Panc1 (cell line): ENCODE data around the gene IER3. TPM values are rescaled to one million over a fixed set of nuclear protein-coding genes. Genes with fewer than 3 reads are reported as not detected.

Experiments used
- ATAC-seq: fragments of 200-7000 bp; cut with Tn5 transposase; 2 replicates; pipeline ENCODE4 v1.9.1; 2020; ENCODE audit warnings: mild to moderate bottlenecking, moderate library complexity
- BruUV-seq: library from RNA; stranded (reverse); fragments of 400-500 nt; replicated peaks from 2 replicates; lab custom pipeline; 2021; lab: Mats Ljungman, UMichigan
- CTCF ChIA-PET: fragments of 300-600 bp; sonication (Branson Sonifier 250); formaldehyde crosslinking; loops from one replicate; lab custom pipeline; 2022; ENCODE audit warnings: antibody characterized with exemption; lab: Charles Lee
- POLR2A ChIA-PET: fragments of 300-600 bp; sonication (Branson Sonifier 250); formaldehyde crosslinking; loops from one replicate; lab custom pipeline; 2022; ENCODE audit warnings: antibody characterized with exemption; lab: Charles Lee
- DNase-seq: peaks from one replicate; pipeline ENCODE4 v3.0.0-alpha.2; 2010; ENCODE audit warnings: low read depth, low spot score
- H3K27ac ChIP-seq: 2 replicates; pipeline ENCODE4 v1.5.1; 2011; ENCODE audit warnings: mild to moderate bottlenecking, low read length, inconsistent platforms
- H3K27me3 ChIP-seq: fragments of 200-500 bp; sonication (Bioruptor generic); 2 replicates; pipeline ENCODE4 v1.6.0; 2014; ENCODE audit warnings: low read length, inconsistent platforms; ENCODE audit not compliant: control insufficient read depth, insufficient read depth
- H3K36me3 ChIP-seq: fragments of 200-500 bp; sonication (Bioruptor generic); 2 replicates; pipeline ENCODE4 v1.5.1; 2014; ENCODE audit warnings: inconsistent platforms, mild to moderate bottlenecking, low read length, moderate library complexity; ENCODE audit not compliant: control insufficient read depth, insufficient read depth
- H3K4me1 ChIP-seq: 2 replicates; pipeline ENCODE4 v1.5.1; 2011; ENCODE audit warnings: inconsistent platforms, mild to moderate bottlenecking, low read length, moderate library complexity; ENCODE audit not compliant: control insufficient read depth, insufficient read depth
- H3K4me3 ChIP-seq, 2 experiments: 2 replicates each; pipeline ENCODE4 v1.5.1; 2011 to 2012; ENCODE audit warnings: low read depth in 2 of 2, low read length in 2 of 2, mild to moderate bottlenecking in 2 of 2, inconsistent platforms in 1 of 2, moderate library complexity in 1 of 2
- H3K9me3 ChIP-seq: fragments of 200-500 bp; sonication (Bioruptor generic); 2 replicates; pipeline ENCODE4 v1.5.1; 2014; ENCODE audit warnings: low read depth, mild to moderate bottlenecking, inconsistent platforms, low read length, moderate library complexity; ENCODE audit not compliant: control insufficient read depth, insufficient read depth
- POLR2AphosphoS5 ChIP-seq: IDR thresholded peaks from 2 replicates; pipeline ENCODE4 v1.6.1; 2012; ENCODE audit warnings: mild to moderate bottlenecking, low read depth, low read length, moderate library complexity
- SIN3A ChIP-seq: IDR thresholded peaks from 2 replicates; pipeline ENCODE4 v1.6.1; 2012; ENCODE audit warnings: low read depth, mild to moderate bottlenecking, low read length, moderate library complexity, borderline replicate concordance; ENCODE audit not compliant: insufficient read depth
- TCF7L2 ChIP-seq: IDR thresholded peaks from 2 replicates; pipeline ENCODE4 v1.6.1; 2011; ENCODE audit warnings: mild to moderate bottlenecking, low read depth, low read length, inconsistent platforms
- in situ Hi-C: cut with HindIII; loops from 2 replicates; pipeline ENCODE4 v1.10.0; 2016; ENCODE audit warnings: low sequenced_read_pairs, low pct_unique_long_range_greater_than_20kb
- intact Hi-C: fragments of 100-400 bp; cut with micrococcal nuclease; formaldehyde crosslinking; loops from one replicate; pipeline ENCODE4 v1.10.0; 2022; ENCODE audit not compliant: unreplicated experiment
- total RNA-seq: library from RNA; stranded (reverse); gene quantifications from one replicate; pipeline ENCODE4 v1.2.1, GENCODE V29; 2021; ENCODE audit not compliant: unreplicated experiment
- TF ChIP-seq, protein P1 (sequence below), 2 experiments: IDR thresholded peaks; 2 replicates each; pipeline ENCODE4 v1.6.1; 2011 to 2012; ENCODE audit warnings: low read depth in 2 of 2, control low read depth in 1 of 2, low read length in 1 of 2, mild to moderate bottlenecking in 1 of 2, moderate library complexity in 1 of 2; ENCODE audit not compliant: insufficient read depth in 1 of 2
- TF ChIP-seq, protein P2 (sequence below): fragments of 450-650 bp; IDR thresholded peaks from 2 replicates; pipeline ENCODE4 v1.5.1; 2017; ENCODE audit warnings: mild to moderate bottlenecking

IER3 gene
- total RNA-seq, 1 experiment from 2014 or later = 106 TPM

DNA sequence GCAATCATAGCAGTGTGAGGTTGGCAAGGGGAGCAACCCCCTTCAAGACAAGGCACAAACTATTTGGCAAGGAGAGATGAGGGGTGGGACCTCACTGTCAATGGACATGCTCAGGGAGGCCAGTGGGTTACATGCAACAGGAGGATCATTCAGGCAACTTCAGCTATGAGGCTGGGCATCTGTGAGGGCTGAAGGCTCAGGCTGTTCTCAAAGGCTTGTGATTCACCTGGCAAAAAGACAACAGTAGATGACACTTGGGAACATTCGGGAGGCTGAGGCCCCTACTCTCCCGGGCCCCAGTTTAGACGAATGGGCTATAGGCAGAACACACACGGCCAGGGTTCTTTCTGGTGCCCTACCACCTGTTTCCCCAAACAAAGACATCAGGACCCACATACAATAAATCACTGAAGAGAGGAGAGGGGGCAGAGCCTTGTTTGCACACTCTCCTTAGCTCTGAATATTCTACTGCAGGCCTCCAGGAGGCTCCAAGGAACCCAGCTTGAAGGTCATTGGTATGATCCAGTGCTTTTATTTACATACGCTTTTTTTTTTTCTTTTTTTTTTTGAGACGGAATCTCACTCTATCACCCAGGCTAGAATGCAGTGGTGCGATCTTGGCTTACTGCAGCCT, 16.3 kb downstream of the IER3 start:
- H3K27ac ChIP-seq = no peak overlapping the region
- no peak for TF ChIP-seq SIN3A
- TF ChIP-seq, protein P1, sequence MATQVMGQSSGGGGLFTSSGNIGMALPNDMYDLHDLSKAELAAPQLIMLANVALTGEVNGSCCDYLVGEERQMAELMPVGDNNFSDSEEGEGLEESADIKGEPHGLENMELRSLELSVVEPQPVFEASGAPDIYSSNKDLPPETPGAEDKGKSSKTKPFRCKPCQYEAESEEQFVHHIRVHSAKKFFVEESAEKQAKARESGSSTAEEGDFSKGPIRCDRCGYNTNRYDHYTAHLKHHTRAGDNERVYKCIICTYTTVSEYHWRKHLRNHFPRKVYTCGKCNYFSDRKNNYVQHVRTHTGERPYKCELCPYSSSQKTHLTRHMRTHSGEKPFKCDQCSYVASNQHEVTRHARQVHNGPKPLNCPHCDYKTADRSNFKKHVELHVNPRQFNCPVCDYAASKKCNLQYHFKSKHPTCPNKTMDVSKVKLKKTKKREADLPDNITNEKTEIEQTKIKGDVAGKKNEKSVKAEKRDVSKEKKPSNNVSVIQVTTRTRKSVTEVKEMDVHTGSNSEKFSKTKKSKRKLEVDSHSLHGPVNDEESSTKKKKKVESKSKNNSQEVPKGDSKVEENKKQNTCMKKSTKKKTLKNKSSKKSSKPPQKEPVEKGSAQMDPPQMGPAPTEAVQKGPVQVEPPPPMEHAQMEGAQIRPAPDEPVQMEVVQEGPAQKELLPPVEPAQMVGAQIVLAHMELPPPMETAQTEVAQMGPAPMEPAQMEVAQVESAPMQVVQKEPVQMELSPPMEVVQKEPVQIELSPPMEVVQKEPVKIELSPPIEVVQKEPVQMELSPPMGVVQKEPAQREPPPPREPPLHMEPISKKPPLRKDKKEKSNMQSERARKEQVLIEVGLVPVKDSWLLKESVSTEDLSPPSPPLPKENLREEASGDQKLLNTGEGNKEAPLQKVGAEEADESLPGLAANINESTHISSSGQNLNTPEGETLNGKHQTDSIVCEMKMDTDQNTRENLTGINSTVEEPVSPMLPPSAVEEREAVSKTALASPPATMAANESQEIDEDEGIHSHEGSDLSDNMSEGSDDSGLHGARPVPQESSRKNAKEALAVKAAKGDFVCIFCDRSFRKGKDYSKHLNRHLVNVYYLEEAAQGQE (IDR thresholded peaks at IDR 0.05; ENCODE audit: insufficient read depth in 1 of 2, low read depth in 2 of 2, low read length in 1 of 2) = no peak
- TF ChIP-seq, protein P2, sequence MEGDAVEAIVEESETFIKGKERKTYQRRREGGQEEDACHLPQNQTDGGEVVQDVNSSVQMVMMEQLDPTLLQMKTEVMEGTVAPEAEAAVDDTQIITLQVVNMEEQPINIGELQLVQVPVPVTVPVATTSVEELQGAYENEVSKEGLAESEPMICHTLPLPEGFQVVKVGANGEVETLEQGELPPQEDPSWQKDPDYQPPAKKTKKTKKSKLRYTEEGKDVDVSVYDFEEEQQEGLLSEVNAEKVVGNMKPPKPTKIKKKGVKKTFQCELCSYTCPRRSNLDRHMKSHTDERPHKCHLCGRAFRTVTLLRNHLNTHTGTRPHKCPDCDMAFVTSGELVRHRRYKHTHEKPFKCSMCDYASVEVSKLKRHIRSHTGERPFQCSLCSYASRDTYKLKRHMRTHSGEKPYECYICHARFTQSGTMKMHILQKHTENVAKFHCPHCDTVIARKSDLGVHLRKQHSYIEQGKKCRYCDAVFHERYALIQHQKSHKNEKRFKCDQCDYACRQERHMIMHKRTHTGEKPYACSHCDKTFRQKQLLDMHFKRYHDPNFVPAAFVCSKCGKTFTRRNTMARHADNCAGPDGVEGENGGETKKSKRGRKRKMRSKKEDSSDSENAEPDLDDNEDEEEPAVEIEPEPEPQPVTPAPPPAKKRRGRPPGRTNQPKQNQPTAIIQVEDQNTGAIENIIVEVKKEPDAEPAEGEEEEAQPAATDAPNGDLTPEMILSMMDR = peak; percentile 51
- ChIA-PET CTCF (interaction anchor here (0.6 to 1.0 kb wide), 2 partner anchors 46 to 154 kb away, joined by 3 to 4 read pairs; no protein-coding TSS in a partner anchor), POLR2A (no interaction called here)
- peaks cover 15% of the 10 kb centered on the region for H3K36me3 ChIP-seq
- ATAC-seq (0 out of 2 replicates have a peak, but pooled peaks have one; percentile 22), DNase-seq (no peak)
- in situ Hi-C loops (no loop called here), intact Hi-C loops (loop anchor here (5.0 kb wide), 1 partner anchor 149 kb away; no protein-coding TSS in a partner anchor)
- no peaks in the 10 kb centered on the region for H3K27me3 ChIP-seq
- H3K9me3 ChIP-seq = no peaks in the 10 kb centered on the region
- no TSS peak for BruUV-seq
- no peak overlapping the region for H3K4me3 ChIP-seq
- H3K4me1 ChIP-seq = peaks cover 24% of the 10 kb centered on the region

GRCh38 chr6:30726506-30727413, 17.6 kb downstream of the IER3 start:
- CTCF ChIA-PET = interaction anchor here (0.5 to 1.7 kb wide), 4 partner anchors 43 to 95 kb away, joined by 3 to 5 read pairs (median 4); no protein-coding TSS in a partner anchor
- peaks cover 29% of the 10 kb centered on the region for H3K4me1 ChIP-seq
- POLR2A ChIA-PET = no interaction called here
- BruUV-seq = no TSS peak
- H3K27me3 ChIP-seq = no peaks in the 10 kb centered on the region
- no peak overlapping the region for H3K4me3 ChIP-seq
- in situ Hi-C loops = no loop called here
- intact Hi-C loops = loop anchor here (5.0 kb wide), 1 partner anchor 151 kb away; no protein-coding TSS in a partner anchor
- H3K27ac ChIP-seq = no peak overlapping the region
- ATAC-seq = peak; percentile 1; the same call in 1 of the 2 replicates
- H3K36me3 ChIP-seq = peaks cover 21% of the 10 kb centered on the region
- H3K9me3 ChIP-seq = no peaks in the 10 kb centered on the region
- no peak for DNase-seq
- TF ChIP-seq TCF7L2 = no peak
- TF ChIP-seq, protein P1 (IDR thresholded peaks at IDR 0.05; ENCODE audit: insufficient read depth in 1 of 2, low read depth in 2 of 2, low read length in 1 of 2) = no peak
- TF ChIP-seq SIN3A = no peak
- TF ChIP-seq, protein P2 = no peak
- TF ChIP-seq POLR2AphosphoS5 = no peak
